Right lobe of liver (tissue), 6 donors: Measurements from ENCODE around the gene SEMA4C. TPM values are rescaled to one million over a fixed set of nuclear protein-coding genes. Genes with fewer than 3 reads are reported as not detected.

ENCODE experiments used
- ATAC-seq, 4 donors: fragments of 200-7000 bp; cut with Tn5 transposase; one replicate each; pipeline ENCODE4 v1.9.1; 2020; ENCODE audit warnings: mild to moderate bottlenecking in 4 of 4, moderate library complexity in 4 of 4
- DNase-seq, 3 donors: peaks; one replicate each; pipeline ENCODE4 v3.0.0-alpha.2; 2020
- H3K27ac ChIP-seq, 3 donors: fragments of 200-600 bp; one replicate each; pipeline ENCODE4 v1.8.0; 2022
- H3K27me3 ChIP-seq, 2 donors: fragments of 200-600 bp; one replicate each; pipeline ENCODE4 v1.8.0; 2022
- H3K36me3 ChIP-seq, 4 donors: fragments of 200-600 bp; sonication (generic) in 1 of 4; one replicate each; pipeline versions ENCODE4 v1.5.1 to v1.8.0; 2017 to 2022; ENCODE audit warnings: control low read depth in 1 of 4
- H3K4me1 ChIP-seq, 4 donors: fragments of 200-600 bp; sonication (generic) in 1 of 4; one replicate each; pipeline versions ENCODE4 v1.5.1 to v1.8.0; 2017 to 2022; ENCODE audit warnings: control low read depth in 1 of 4
- H3K4me3 ChIP-seq, 3 donors: fragments of 200-600 bp; one replicate each; pipeline ENCODE4 v1.8.0; 2022
- H3K9me3 ChIP-seq, 4 donors: fragments of 200-600 bp; sonication (generic) in 1 of 4; one replicate each; pipeline versions ENCODE4 v1.5.1 to v1.8.0; 2017 to 2022; ENCODE audit warnings: control low read depth in 1 of 4
- CTCF ChIP-seq, 4 donors: fragments of 200-600 bp in 3 of 4; fragments of 450-650 bp in 1 of 4; IDR thresholded peaks; one replicate each; pipeline versions ENCODE4 v1.5.1 to v1.8.0; 2016 to 2022; ENCODE audit warnings: antibody characterized with exemption in 4 of 4, mild to moderate bottlenecking in 2 of 4
- POLR2A ChIP-seq: fragments of 450-650 bp; IDR thresholded peaks from one replicate; pipeline ENCODE4 v1.6.1; 2017; ENCODE audit warnings: antibody characterized with exemption, mild to moderate bottlenecking
- WGBS: methylation state at CpG from one replicate; pipeline ENCODE4 v1.1.6; 2018; ENCODE audit warnings: low coverage, low lambda C conversion rate; ENCODE audit not compliant: insufficient coverage; ENCODE audit errors: missing lambda C conversion rate; 5-methylcytosine and 5-hydroxymethylcytosine counted together
- intact Hi-C, 2 donors: fragments of 100-400 bp; cut with DNase I; formaldehyde crosslinking; loops; one replicate each; pipeline versions ENCODE4 v1.11.2 to v1.14.1; 2022
- total RNA-seq, 6 experiments: library from RNA; depleted of rRNA in 2 of 6; stranded (reverse); fragments of >200 nt in 2 of 6; fragmentation: NEBNext Ultra II Directional in 3 of 6; extraction: Animal tissue kit (Norgen Biotek cat#: 25700) in 3 of 6; gene quantifications; one replicate each; pipeline versions ENCODE4 v1.1.0 to v1.2.4, GENCODE V29; 2016 to 2023
- donor health status: DM: no; HTN: yes; CAD: no.
- donor health status: DM: no; HTN: no; CAD: no.
- donor health status: DM: no; HTN: no; CAD: no.
- donor health status: DM: no; HTN: yes; CAD: no.
- donor health status: DM: no; HTN: yes; CAD: no.

Gene SEMA4C
- total RNA-seq, 6 experiments from 2014 or later: 11.9 to 18.9 (median 12.6) TPM

GRCh38 chr2:96898135-96898505 lies 28.2 kb upstream of the SEMA4C start:
- H3K36me3 ChIP-seq: no peaks in the 10 kb centered on the region
- no peak overlapping the region for H3K4me3 ChIP-seq
- TF ChIP-seq POLR2A (no peak), CTCF (IDR thresholded peaks at IDR 0.05) (no peak)
- ATAC-seq (no peak), DNase-seq (no peak)
- intact Hi-C loops: no loop called here
- no CpG with 5 or more reads among the region's 8 CpGs for WGBS
- H3K27me3 ChIP-seq: no peaks in the 10 kb centered on the region
- no peaks in the 10 kb centered on the region for H3K9me3 ChIP-seq
- no peak overlapping the region for H3K27ac ChIP-seq
- H3K4me1 ChIP-seq: no peaks in the 10 kb centered on the region

- Histone ChIP-seq H3K9me3 (no peaks in the 10 kb centered on the region), H3K4me3 (no peak overlapping the region), H3K36me3 (no peaks in the 10 kb centered on the region), H3K27ac (no peak overlapping the region), H3K27me3 (no peaks in the 10 kb centered on the region), H3K4me1 (no peaks in the 10 kb centered on the region)
- DNase-seq (no peak), ATAC-seq (no peak)
- intact Hi-C loops: no loop called here
- TF ChIP-seq CTCF (IDR thresholded peaks at IDR 0.05): no peak
- no peak for TF ChIP-seq POLR2A
- 63% methylated on average over 11 of the region's 11 CpGs for WGBS
Measured at GRCh38 chr2:96897491-96898134, 27.7 kb upstream of the SEMA4C start.

GRCh38 chr2:96895746-96896651 lies 26.1 kb upstream of the SEMA4C start:
- intact Hi-C loops: no loop called here
- Histone ChIP-seq H3K27ac (no peak overlapping the region), H3K27me3 (no peaks in the 10 kb centered on the region), H3K9me3 (no peaks in the 10 kb centered on the region), H3K4me3 (no peak overlapping the region), H3K36me3 (no peaks in the 10 kb centered on the region), H3K4me1 (no peaks in the 10 kb centered on the region)
- TF ChIP-seq CTCF (IDR thresholded peaks at IDR 0.05) (no peak), POLR2A (no peak)
- WGBS: 61% methylated on average over 3 of the region's 18 CpGs
- DNase-seq: no peak
- no peak for ATAC-seq

GRCh38 chr2:96895032-96895745 lies 25.3 kb upstream of the SEMA4C start:
- intact Hi-C loops: no loop called here
- TF ChIP-seq POLR2A (no peak), CTCF (IDR thresholded peaks at IDR 0.05) (no peak)
- no peak overlapping the region for H3K27ac ChIP-seq
- no peaks in the 10 kb centered on the region for H3K27me3 ChIP-seq
- WGBS: 69% methylated on average over 6 of the region's 10 CpGs
- no peaks in the 10 kb centered on the region for H3K4me1 ChIP-seq
- ATAC-seq (no peak), DNase-seq (no peak)
- no peak overlapping the region for H3K4me3 ChIP-seq
- no peaks in the 10 kb centered on the region for H3K9me3 ChIP-seq
- no peaks in the 10 kb centered on the region for H3K36me3 ChIP-seq
